Measurements from ENCODE around the gene PLAC9. TPM values are rescaled to one million over a fixed set of nuclear protein-coding genes. Genes with fewer than 3 reads are reported as not detected.

The PLAC9 gene
- total RNA-seq, 1 donor from 2014 or later: not detected

GRCh38 chr10:80184291-80184690, 51.8 kb downstream of the PLAC9 start:
- no peak for FAIRE-seq
- no peak overlapping the region for H3K4me3 ChIP-seq (ENCODE audit: low read depth, low read length)
- H3K27me3 ChIP-seq (ENCODE audit: control insufficient read depth, insufficient read depth, low read length): no peaks in the 10 kb centered on the region
- TF ChIP-seq CTCF (IDR thresholded peaks at IDR 0.05; ENCODE audit: insufficient read depth, low read length, severe bottlenecking): no peak
- peaks cover 6% of the 10 kb centered on the region for H3K36me3 ChIP-seq (ENCODE audit: control insufficient read depth, insufficient read depth, low read length)
- no peak for DNase-seq (ENCODE audit: low read depth)

GRCh38 chr10:80185578-80186299, 53.2 kb downstream of the PLAC9 start:
- Histone ChIP-seq H3K4me3 (ENCODE audit: low read depth, low read length) (no peak overlapping the region), H3K36me3 (ENCODE audit: control insufficient read depth, insufficient read depth, low read length) (peaks cover 2% of the 10 kb centered on the region), H3K27me3 (ENCODE audit: control insufficient read depth, insufficient read depth, low read length) (no peaks in the 10 kb centered on the region)
- FAIRE-seq (no peak), DNase-seq (ENCODE audit: low read depth) (no peak)
- TF ChIP-seq CTCF (IDR thresholded peaks at IDR 0.05; ENCODE audit: insufficient read depth, low read length, severe bottlenecking): no peak

DNA sequence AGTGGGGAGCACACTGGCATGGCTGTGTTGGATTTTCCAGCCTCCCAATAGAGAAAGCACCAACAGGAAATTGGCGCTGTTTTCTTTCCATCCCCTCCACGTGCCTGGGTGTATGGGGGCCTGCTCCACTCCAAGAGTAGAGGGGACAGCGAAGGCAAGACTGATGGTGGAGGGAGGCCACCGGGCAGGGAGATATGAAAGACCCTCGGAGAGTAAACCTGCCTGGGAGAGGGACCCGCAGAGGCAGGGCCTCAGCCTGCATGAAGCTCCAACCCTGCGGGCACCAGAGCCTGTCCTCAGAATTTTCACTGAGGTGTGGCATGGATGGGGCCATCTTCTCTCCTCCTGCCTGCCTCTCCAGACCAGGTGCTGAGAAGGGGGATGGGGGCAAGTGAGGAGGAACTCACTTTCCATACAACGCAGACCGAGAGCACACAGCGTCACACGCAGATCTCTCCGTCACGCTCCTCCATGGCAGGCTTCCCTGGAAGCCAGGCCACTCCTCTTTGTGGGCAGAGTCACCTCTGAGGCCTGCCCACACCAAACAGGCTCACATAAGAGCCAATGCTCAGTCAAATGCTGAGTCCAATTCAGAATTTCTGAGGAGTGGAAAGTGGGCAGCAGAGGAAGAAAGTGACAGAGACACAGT, 54.0 kb downstream of the PLAC9 start:
- FAIRE-seq (no peak), DNase-seq (ENCODE audit: low read depth) (no peak)
- no peaks in the 10 kb centered on the region for H3K27me3 ChIP-seq (ENCODE audit: control insufficient read depth, insufficient read depth, low read length)
- H3K36me3 ChIP-seq (ENCODE audit: control insufficient read depth, insufficient read depth, low read length): peaks cover 2% of the 10 kb centered on the region
- no peak for TF ChIP-seq CTCF (IDR thresholded peaks at IDR 0.05; ENCODE audit: insufficient read depth, low read length, severe bottlenecking)
- H3K4me3 ChIP-seq (ENCODE audit: low read depth, low read length): no peak overlapping the region

GRCh38 chr10:80187060-80187459, 54.5 kb downstream of the PLAC9 start:
- Histone ChIP-seq H3K36me3 (ENCODE audit: control insufficient read depth, insufficient read depth, low read length) (peaks cover 2% of the 10 kb centered on the region), H3K27me3 (ENCODE audit: control insufficient read depth, insufficient read depth, low read length) (no peaks in the 10 kb centered on the region), H3K4me3 (ENCODE audit: low read depth, low read length) (no peak overlapping the region)
- FAIRE-seq (no peak), DNase-seq (ENCODE audit: low read depth) (no peak)
- no peak for TF ChIP-seq CTCF (IDR thresholded peaks at IDR 0.05; ENCODE audit: insufficient read depth, low read length, severe bottlenecking)

- H3K27me3 ChIP-seq (ENCODE audit: control insufficient read depth, insufficient read depth, low read length): no peaks in the 10 kb centered on the region
- DNase-seq (ENCODE audit: low read depth) (no peak), FAIRE-seq (no peak)
- H3K36me3 ChIP-seq (ENCODE audit: control insufficient read depth, insufficient read depth, low read length): peaks cover 2% of the 10 kb centered on the region
- H3K4me3 ChIP-seq (ENCODE audit: low read depth, low read length): no peak overlapping the region
- TF ChIP-seq CTCF (IDR thresholded peaks at IDR 0.05; ENCODE audit: insufficient read depth, low read length, severe bottlenecking): no peak
Measured at GRCh38 chr10:80187465-80188409, 55.2 kb downstream of the PLAC9 start.

All from bronchial epithelial cell (primary cell).